Activated CD8-positive, alpha-beta memory T cell treated with anti-CD3 and anti-CD28 coated beads, Interleukin-2, amount 50 U/mL, for 4 hours (primary cell): ENCODE data around the gene DCC.

ENCODE experiments used
- DNase-seq: peaks from one replicate; pipeline ENCODE4 v3.0.0-alpha.2; 2020

Gene DCC

GRCh38 chr18:53117851-53118250 is 777.9 kb downstream of the DCC start:
- no peak for DNase-seq

- no peak for DNase-seq
These were observed 786.2 kb downstream of the DCC start for GRCh38 chr18:53126210-53126609.

GRCh38 chr18:53131001-53131400 is 791.0 kb downstream of the DCC start:
- DNase-seq = no peak

GRCh38 chr18:53134711-53135110 is 794.7 kb downstream of the DCC start:
- no peak for DNase-seq

- DNase-seq = no peak
These were observed 795.7 kb downstream of the DCC start for GRCh38 chr18:53135654-53136053.

- DNase-seq = no peak
These were observed 799.9 kb downstream of the DCC start for GRCh38 chr18:53139746-53140500.

GRCh38 chr18:53142005-53142404 is 802.0 kb downstream of the DCC start:
- no peak for DNase-seq

- no peak for DNase-seq
These were observed 807.5 kb downstream of the DCC start for GRCh38 chr18:53147472-53147871.

GRCh38 chr18:53148123-53148522 is 808.1 kb downstream of the DCC start:
- DNase-seq = no peak

GRCh38 chr18:53152476-53152875 is 812.5 kb downstream of the DCC start:
- no peak for DNase-seq

GRCh38 chr18:53153281-53153680 is 813.3 kb downstream of the DCC start:
- DNase-seq = no peak

GRCh38 chr18:53153800-53154199 is 813.8 kb downstream of the DCC start:
- no peak for DNase-seq

- DNase-seq = no peak
These were observed 825.8 kb downstream of the DCC start for GRCh38 chr18:53165770-53166169.

- DNase-seq = no peak
These were observed 829.3 kb downstream of the DCC start for GRCh38 chr18:53169346-53169745.

GRCh38 chr18:53191634-53192033 is 851.6 kb downstream of the DCC start:
- no peak for DNase-seq

- DNase-seq = no peak
These were observed 853.9 kb downstream of the DCC start for GRCh38 chr18:53193870-53194269.

GRCh38 chr18:53219853-53220252 is 879.9 kb downstream of the DCC start:
- no peak for DNase-seq

GRCh38 chr18:53224128-53224778 is 884.3 kb downstream of the DCC start:
- DNase-seq = no peak

GRCh38 chr18:53225567-53226325 is 885.7 kb downstream of the DCC start:
- DNase-seq = no peak

GRCh38 chr18:53234610-53235009 is 894.6 kb downstream of the DCC start:
- DNase-seq = no peak

GRCh38 chr18:53241161-53241560 is 901.2 kb downstream of the DCC start:
- no peak for DNase-seq

- no peak for DNase-seq
These were observed 913.8 kb downstream of the DCC start for GRCh38 chr18:53253789-53254188.

- no peak for DNase-seq
These were observed 914.3 kb downstream of the DCC start for GRCh38 chr18:53254265-53254664.

GRCh38 chr18:53261241-53261640 is 921.2 kb downstream of the DCC start:
- no peak for DNase-seq
